Activated naive CD4-positive, alpha-beta T cell treated with anti-CD3 and anti-CD28 coated beads for 36 hours (primary cell): ENCODE results near the gene DVL2. TPM values are rescaled to one million over a fixed set of nuclear protein-coding genes. Genes with fewer than 3 reads are reported as not detected.

Experiments used
- CTCF ChIA-PET: fragments of 350-600 bp; sonication (Branson Sonifier 250); formaldehyde crosslinking; loops from one replicate; lab custom pipeline; 2021; ENCODE audit warnings: antibody characterized with exemption; lab: Charles Lee
- DNase-seq: peaks from one replicate; pipeline ENCODE4 v3.0.0-alpha.2; 2020
- H3K27ac Mint-ChIP-seq: one replicate; pipeline ENCODE4 v1.8.0; 2021; ENCODE audit warnings: mild to moderate bottlenecking, mixed read lengths
- H3K27me3 Mint-ChIP-seq: one replicate; pipeline ENCODE4 v1.8.0; 2021; ENCODE audit warnings: low read depth, mixed read lengths
- H3K36me3 Mint-ChIP-seq: one replicate; pipeline ENCODE4 v1.8.0; 2021; ENCODE audit warnings: low read depth, mixed read lengths
- H3K4me1 Mint-ChIP-seq: one replicate; pipeline ENCODE4 v1.8.0; 2021; ENCODE audit warnings: low read depth, mixed read lengths
- H3K4me3 Mint-ChIP-seq: one replicate; pipeline ENCODE4 v1.8.0; 2021; ENCODE audit warnings: mild to moderate bottlenecking, moderate library complexity, mixed read lengths
- H3K9me3 Mint-ChIP-seq: one replicate; pipeline ENCODE4 v1.8.0; 2021; ENCODE audit warnings: mixed read lengths
- intact Hi-C: fragments of 100-400 bp; cut with micrococcal nuclease; formaldehyde crosslinking; loops from one replicate; pipeline ENCODE4 v1.15.1; 2023
- total RNA-seq, 2 experiments: library from RNA; stranded (reverse); gene quantifications; one replicate each; pipeline ENCODE4 v1.2.3, GENCODE V29; 2021

DVL2 gene
- total RNA-seq = 10 to 100 TPM; 26.7 to 29.4 TPM

- Mint-ChIP-seq H3K4me1 (peaks cover 52% of the 10 kb centered on the region), H3K27ac (peak within 1 kb of the TSS; percentile 88), H3K36me3 (peaks cover 22% of the 10 kb centered on the region), H3K27me3 (no peaks in the 10 kb centered on the region), H3K9me3 (no peaks in the 10 kb centered on the region), H3K4me3 (peak within 1 kb of the TSS; percentile 90)
- DNase-seq = peak; percentile 96
- intact Hi-C loops = loop anchor here (1.0 to 2.0 kb wide), 3 partner anchors 20 to 250 kb away; partner anchors contain the start of genes EIF5A and POLR2A
- CTCF ChIA-PET = interaction anchor here (1.3 to 1.9 kb wide), 2 partner anchors 12 to 14 kb away, joined by 3 to 6 read pairs; partner anchors contain the start of genes ACADVL and DLG4
Measured at GRCh38 chr17:7234083-7234951, at the start of gene DVL2. DVL2 (minus strand) TSS chr17:7234517; CDS start chr17:7234262, 255 bp downstream.

- CTCF ChIA-PET = interaction anchor here (0.8 to 2.9 kb wide), 4 partner anchors 10 to 13 kb away, joined by 3 to 9 read pairs (median 4); no protein-coding TSS in a partner anchor
- intact Hi-C loops = loop anchor here (5.0 kb wide), 1 partner anchor 236 kb away; no protein-coding TSS in a partner anchor
- Mint-ChIP-seq H3K27me3 (peaks cover 17% of the 10 kb centered on the region), H3K27ac (no peak overlapping the region), H3K36me3 (no peaks in the 10 kb centered on the region), H3K4me3 (no peak overlapping the region), H3K4me1 (peaks cover 20% of the 10 kb centered on the region), H3K9me3 (no peaks in the 10 kb centered on the region)
- DNase-seq = no peak
Measured at GRCh38 chr17:7283471-7284216, 49.3 kb upstream of the DVL2 start.

- peaks cover 17% of the 10 kb centered on the region for H3K27me3 Mint-ChIP-seq
- DNase-seq = peak; percentile 16
- no peaks in the 10 kb centered on the region for H3K9me3 Mint-ChIP-seq
- H3K36me3 Mint-ChIP-seq = no peaks in the 10 kb centered on the region
- CTCF ChIA-PET = interaction anchor here (0.8 to 1.0 kb wide), 2 partner anchors 13 to 106 kb away, joined by 3 to 4 read pairs; no protein-coding TSS in a partner anchor
- H3K4me1 Mint-ChIP-seq = peaks cover 20% of the 10 kb centered on the region
- H3K4me3 Mint-ChIP-seq = peak overlapping the region; percentile 32
- no peak overlapping the region for H3K27ac Mint-ChIP-seq
- intact Hi-C loops = loop anchor here (5.0 kb wide), 1 partner anchor 236 kb away; no protein-coding TSS in a partner anchor
Measured at GRCh38 chr17:7282752-7283321, 48.5 kb upstream of the DVL2 start.

DNA sequence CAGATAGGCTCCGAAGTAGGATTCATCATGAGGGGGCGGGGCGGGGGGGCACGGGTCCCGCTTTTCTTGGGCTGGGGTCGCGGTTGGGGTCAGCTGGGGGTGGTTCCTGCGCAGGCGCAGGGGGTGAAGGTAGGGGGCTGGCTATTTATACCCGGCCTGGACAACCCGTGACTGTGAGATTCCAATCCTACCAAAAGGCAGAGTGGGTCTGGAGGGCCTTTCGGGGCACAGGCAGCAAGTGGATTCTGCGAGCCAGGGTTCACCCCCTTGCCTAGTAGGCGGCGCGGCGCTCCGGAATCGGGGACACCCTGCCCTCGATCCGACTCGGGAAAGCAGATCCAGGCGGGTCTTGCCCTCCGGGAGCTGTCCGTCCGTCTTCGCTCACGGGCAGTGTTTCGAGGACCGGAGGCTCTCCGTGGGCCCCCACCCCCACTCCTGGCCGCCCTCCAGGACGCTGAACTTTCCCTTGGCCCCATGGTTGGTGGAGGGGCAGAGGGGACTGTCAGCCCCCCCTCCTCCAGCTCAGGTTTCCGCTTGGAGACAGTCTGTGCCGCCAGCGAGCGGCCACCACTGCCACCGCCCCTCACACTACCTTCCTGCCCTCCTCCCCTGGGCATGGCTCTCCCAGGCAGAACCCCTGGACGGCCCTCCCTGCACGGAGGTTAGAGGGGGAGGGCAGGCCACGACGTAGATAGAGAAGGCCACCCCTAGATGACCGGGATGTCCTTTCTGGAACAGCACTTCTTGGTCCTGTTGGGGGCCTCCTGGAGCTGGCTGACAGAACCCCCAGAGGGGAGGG lies 47.8 kb upstream of the DVL2 start:
- Mint-ChIP-seq H3K36me3 (no peaks in the 10 kb centered on the region), H3K4me3 (peak overlapping the region; percentile 74), H3K9me3 (no peaks in the 10 kb centered on the region), H3K4me1 (peaks cover 20% of the 10 kb centered on the region), H3K27ac (no peak overlapping the region), H3K27me3 (peaks cover 17% of the 10 kb centered on the region)
- peak; percentile 16 for DNase-seq
- CTCF ChIA-PET = interaction anchor here (1.0 to 2.5 kb wide), 2 partner anchors 15 to 107 kb away, joined by 3 to 45 read pairs; no protein-coding TSS in a partner anchor
- intact Hi-C loops = loop anchor here (1.0 to 5.0 kb wide), 3 partner anchors 30 to 405 kb away; partner anchors contain the start of genes ELP5 and TP53

- Mint-ChIP-seq H3K27ac (no peak within 1 kb of the TSS), H3K4me3 (peak within 1 kb of the TSS; percentile 74), H3K27me3 (peaks cover 17% of the 10 kb centered on the region), H3K36me3 (no peaks in the 10 kb centered on the region), H3K9me3 (no peaks in the 10 kb centered on the region), H3K4me1 (peaks cover 20% of the 10 kb centered on the region)
- DNase-seq = peak; percentile 93
- CTCF ChIA-PET = interaction anchor here (0.6 to 2.5 kb wide), 11 partner anchors 10 to 271 kb away, joined by 3 to 45 read pairs (median 4); partner anchors contain the start of gene NEURL4
- intact Hi-C loops = loop anchor here (1.0 to 5.0 kb wide), 3 partner anchors 29 to 405 kb away; partner anchors contain the start of genes ELP5 and TP53
Measured at GRCh38 chr17:7281074-7281952, 47.0 kb upstream of the DVL2 start, which contains the start of gene SLC2A4. SLC2A4 (plus strand) TSS chr17:7281718; CDS start chr17:7281935, 217 bp downstream.

GRCh38 chr17:7280519-7281073 lies 46.3 kb upstream of the DVL2 start:
- Mint-ChIP-seq H3K9me3 (no peaks in the 10 kb centered on the region), H3K27me3 (peaks cover 17% of the 10 kb centered on the region), H3K4me1 (peaks cover 20% of the 10 kb centered on the region), H3K27ac (no peak overlapping the region), H3K4me3 (peak overlapping the region; percentile 74), H3K36me3 (no peaks in the 10 kb centered on the region)
- DNase-seq = peak; percentile 91
- CTCF ChIA-PET = interaction anchor here (0.6 to 2.5 kb wide), 11 partner anchors 13 to 272 kb away, joined by 3 to 45 read pairs (median 4); partner anchors contain the start of gene NEURL4
- intact Hi-C loops = loop anchor here (1.0 to 5.0 kb wide), 9 partner anchors 16 to 406 kb away; partner anchors contain the start of genes ELP5, SENP3, TMEM102 and TP53

DNA sequence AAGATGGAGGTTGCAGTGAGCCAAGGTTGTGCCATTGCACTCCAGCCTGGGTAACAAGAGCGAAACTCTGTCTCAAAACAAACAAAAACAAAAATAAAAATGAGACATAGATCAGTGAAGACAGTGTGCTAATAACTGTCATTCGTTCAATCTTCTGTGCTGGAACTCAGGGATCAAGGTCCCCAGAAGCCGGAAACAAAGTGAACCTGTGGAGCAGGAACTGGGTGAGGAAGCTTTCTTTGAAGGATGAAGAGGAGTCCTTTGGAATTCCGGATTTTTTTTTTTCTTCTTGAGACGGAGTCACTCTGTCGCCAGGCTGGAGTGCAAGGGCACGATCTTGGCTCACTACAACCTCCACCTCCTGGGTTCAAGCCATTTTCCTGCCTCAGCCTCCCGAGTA lies 45.1 kb upstream of the DVL2 start:
- intact Hi-C loops = no loop called here
- Mint-ChIP-seq H3K27me3 (peaks cover 17% of the 10 kb centered on the region), H3K9me3 (no peaks in the 10 kb centered on the region), H3K4me1 (peaks cover 20% of the 10 kb centered on the region), H3K27ac (no peak overlapping the region), H3K36me3 (no peaks in the 10 kb centered on the region), H3K4me3 (no peak overlapping the region)
- CTCF ChIA-PET = interaction anchor here (0.6 to 2.7 kb wide), 3 partner anchors 17 to 28 kb away, joined by 3 to 25 read pairs (median 3); partner anchors contain the start of gene CTDNEP1
- no peak for DNase-seq

DNA sequence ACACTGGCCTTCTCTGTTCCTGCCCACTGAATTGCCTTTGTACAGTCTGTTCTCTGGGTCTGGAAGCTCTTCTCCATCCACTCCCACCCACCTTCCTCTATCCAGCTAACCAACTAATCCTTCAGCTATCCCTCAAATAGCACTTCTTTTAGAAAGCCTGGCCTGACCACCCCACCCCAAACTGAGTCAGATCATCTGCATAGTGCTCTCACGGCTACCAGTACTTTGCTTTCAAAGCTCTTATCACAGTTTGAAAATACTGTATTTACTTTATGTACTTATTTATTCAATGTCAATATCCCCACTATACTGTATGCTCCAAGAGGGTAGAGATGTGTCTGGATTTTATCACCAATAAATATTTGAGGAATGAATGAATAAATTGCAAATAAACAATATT lies 32.5 kb upstream of the DVL2 start:
- Mint-ChIP-seq H3K4me3 (no peak overlapping the region), H3K36me3 (no peaks in the 10 kb centered on the region), H3K9me3 (no peaks in the 10 kb centered on the region), H3K27ac (no peak overlapping the region), H3K4me1 (peaks cover 19% of the 10 kb centered on the region), H3K27me3 (peaks cover 20% of the 10 kb centered on the region)
- intact Hi-C loops = no loop called here
- CTCF ChIA-PET = interaction anchor here (0.7 to 2.1 kb wide), 5 partner anchors 14 to 50 kb away, joined by 3 to 9 read pairs (median 3); partner anchors contain the start of gene SLC2A4
- DNase-seq = no peak

DNA sequence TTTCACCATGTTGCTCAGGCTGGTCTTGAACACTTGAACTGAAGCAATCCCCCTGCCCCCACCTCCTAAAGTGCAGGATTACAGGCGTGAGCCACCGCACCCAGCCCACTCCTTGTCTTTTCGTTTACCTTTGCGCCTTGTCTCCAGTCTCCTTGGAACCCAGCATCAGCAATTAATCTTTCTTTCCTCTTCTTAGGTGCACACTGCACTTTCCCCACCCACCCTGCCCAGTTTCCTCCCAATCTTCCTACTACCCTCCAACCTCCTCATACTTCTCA lies 29.4 kb upstream of the DVL2 start:
- Mint-ChIP-seq H3K9me3 (no peaks in the 10 kb centered on the region), H3K4me3 (no peak overlapping the region), H3K36me3 (peaks cover 6% of the 10 kb centered on the region), H3K27me3 (peaks cover 21% of the 10 kb centered on the region), H3K4me1 (peaks cover 25% of the 10 kb centered on the region), H3K27ac (no peak overlapping the region)
- no peak for DNase-seq
- CTCF ChIA-PET = interaction anchor here (0.6 to 0.9 kb wide), 2 partner anchors 9 to 16 kb away, joined by 3 to 5 read pairs; no protein-coding TSS in a partner anchor
- intact Hi-C loops = no loop called here
